AG04450 (cell line): ENCODE measurements around the gene NRAP. TPM values are rescaled to one million over a fixed set of nuclear protein-coding genes. Genes with fewer than 3 reads are reported as not detected.

Experiments
- CTCF ChIA-PET: fragments of 300-600, 350-600 bp; formaldehyde crosslinking; extraction: SDS; loops from one replicate; lab custom pipeline; 2022; ENCODE audit warnings: antibody characterized with exemption, inconsistent platforms; lab: Charles Lee
- POLR2A ChIA-PET: fragments of 350-600 bp; formaldehyde crosslinking; extraction: SDS; loops from one replicate; lab custom pipeline; 2021; ENCODE audit warnings: antibody characterized with exemption, inconsistent platforms; lab: Yijun Ruan, JAX
- DNase-seq: peaks from one replicate; pipeline ENCODE4 v3.0.0-alpha.2; 2011; ENCODE audit warnings: low read depth, low spot score
- H3K27ac ChIP-seq: one replicate; pipeline ENCODE4 v1.5.1; 2012; ENCODE audit warnings: low read depth, low read length, control low read depth
- H3K27me3 ChIP-seq: one replicate; pipeline ENCODE4 v1.6.0; 2012; ENCODE audit warnings: low read length; ENCODE audit not compliant: control insufficient read depth, insufficient read depth
- H3K4me3 ChIP-seq: 2 replicates; pipeline ENCODE4 v1.5.1; 2011; ENCODE audit warnings: mild to moderate bottlenecking, low read depth, low read length, control low read depth
- H3K9me3 ChIP-seq: 2 replicates; pipeline ENCODE4 v1.5.1; 2012; ENCODE audit warnings: low read length; ENCODE audit not compliant: control insufficient read depth, insufficient read depth
- CTCF ChIP-seq: IDR thresholded peaks from 2 replicates; pipeline ENCODE4 v1.5.1; 2011; ENCODE audit warnings: low read depth, low read length, control low read depth, inconsistent platforms
- polyA plus RNA-seq: library from polyadenylated mRNA; depleted of rRNA; stranded (reverse); fragments of >200 nt; gene quantifications from 2 replicates; pipeline ENCODE4 v1.2.3, GENCODE V29; 2011

Gene NRAP
- polyA plus RNA-seq, 1 experiment = not detected

GRCh38 chr10:113666682-113667252 is 2.9 kb upstream of the NRAP start:
- Histone ChIP-seq H3K27ac (no peak overlapping the region), H3K27me3 (peaks cover 8% of the 10 kb centered on the region), H3K4me3 (no peak overlapping the region), H3K9me3 (peaks cover 7% of the 10 kb centered on the region; the same call in 1 of the 2 replicates)
- DNase-seq = no peak
- no peak for TF ChIP-seq CTCF
- ChIA-PET CTCF (interaction anchor here (1.3 kb wide), 1 partner anchor 12 kb away, joined by 3 read pairs; no protein-coding TSS in a partner anchor), POLR2A (no interaction called here)

DNA sequence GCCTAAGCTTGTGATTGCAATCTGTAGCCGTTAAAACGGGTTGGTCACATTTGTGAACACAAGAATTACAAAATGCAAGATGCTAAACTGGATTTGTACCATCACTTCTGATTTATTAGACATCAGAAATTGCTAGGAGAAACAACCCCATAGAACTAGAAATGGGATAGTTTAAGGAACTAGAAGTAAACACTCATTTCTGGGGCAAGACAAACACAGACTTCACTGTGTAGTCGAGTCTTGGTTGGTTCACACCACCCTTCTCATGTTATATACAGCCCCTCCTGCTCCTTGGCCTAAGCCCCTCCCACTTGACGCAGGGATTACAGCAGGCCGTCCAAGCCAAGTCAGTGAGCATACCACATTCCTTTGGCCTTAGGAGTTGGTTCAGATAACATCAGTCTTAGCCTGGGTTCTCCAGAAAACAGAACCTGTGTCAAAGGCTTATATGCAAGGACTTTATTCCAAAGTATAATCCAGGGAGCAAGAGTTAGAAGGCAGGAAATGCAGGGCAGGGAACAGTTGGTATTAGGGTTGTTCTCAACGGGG is 2.0 kb upstream of the NRAP start:
- CTCF ChIA-PET = no interaction called here
- Histone ChIP-seq H3K27ac (no peak overlapping the region), H3K27me3 (peaks cover 3% of the 10 kb centered on the region), H3K9me3 (peaks cover 5% of the 10 kb centered on the region; the same call in 1 of the 2 replicates), H3K4me3 (no peak overlapping the region)
- POLR2A ChIA-PET = no interaction called here
- TF ChIP-seq CTCF = no peak
- DNase-seq = peak; percentile 68

- no peak for TF ChIP-seq CTCF
- no peaks in the 10 kb centered on the region for H3K27me3 ChIP-seq
- H3K4me3 ChIP-seq = no peak overlapping the region
- ChIA-PET POLR2A (no interaction called here), CTCF (interaction anchor here (1.3 kb wide), 1 partner anchor 14 kb away, joined by 10 read pairs; no protein-coding TSS in a partner anchor)
- H3K9me3 ChIP-seq = peaks cover 2% of the 10 kb centered on the region; the same call in 1 of the 2 replicates
- H3K27ac ChIP-seq = no peak overlapping the region
- no peak for DNase-seq
Observed at GRCh38 chr10:113665352-113665751, 1.5 kb upstream of the NRAP start.

GRCh38 chr10:113663142-113663541 is 699 bp downstream of the NRAP start:
- no peak for TF ChIP-seq CTCF
- no peak for DNase-seq
- H3K27ac ChIP-seq = no peak overlapping the region
- ChIA-PET CTCF (no interaction called here), POLR2A (no interaction called here)
- no peak overlapping the region for H3K4me3 ChIP-seq
- H3K27me3 ChIP-seq = peaks cover 2% of the 10 kb centered on the region
- no peaks in the 10 kb centered on the region for H3K9me3 ChIP-seq

DNA sequence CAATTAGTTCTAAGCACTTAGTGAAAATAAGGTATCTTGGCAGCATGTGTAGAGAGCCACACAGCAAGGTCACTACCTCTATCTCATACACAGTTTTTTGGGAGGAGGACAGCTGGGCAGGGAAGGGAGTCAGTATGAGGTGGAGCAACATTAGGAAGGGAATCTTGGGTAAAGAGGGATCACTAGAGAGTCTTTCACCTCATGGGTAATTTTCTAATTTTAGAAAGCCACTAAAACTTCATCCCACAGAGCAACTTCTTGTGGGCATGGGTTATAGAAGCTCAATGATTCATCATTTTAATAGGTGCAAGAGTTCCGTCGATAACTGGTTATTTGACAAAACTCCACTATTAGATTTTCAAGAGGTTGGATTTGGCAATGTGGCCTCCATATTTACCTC is 2.5 kb downstream of the NRAP start:
- no peak overlapping the region for H3K27ac ChIP-seq
- no peak for TF ChIP-seq CTCF
- no peaks in the 10 kb centered on the region for H3K9me3 ChIP-seq
- no peak for DNase-seq
- H3K4me3 ChIP-seq = no peak overlapping the region
- peaks cover 2% of the 10 kb centered on the region for H3K27me3 ChIP-seq
- POLR2A ChIA-PET = no interaction called here
- CTCF ChIA-PET = no interaction called here
